ENCODE measurements around the gene CTRB2. TPM values are rescaled to one million over a fixed set of nuclear protein-coding genes. Genes with fewer than 3 reads are reported as not detected.

The CTRB2 gene
- total RNA-seq, result not detected

DNA sequence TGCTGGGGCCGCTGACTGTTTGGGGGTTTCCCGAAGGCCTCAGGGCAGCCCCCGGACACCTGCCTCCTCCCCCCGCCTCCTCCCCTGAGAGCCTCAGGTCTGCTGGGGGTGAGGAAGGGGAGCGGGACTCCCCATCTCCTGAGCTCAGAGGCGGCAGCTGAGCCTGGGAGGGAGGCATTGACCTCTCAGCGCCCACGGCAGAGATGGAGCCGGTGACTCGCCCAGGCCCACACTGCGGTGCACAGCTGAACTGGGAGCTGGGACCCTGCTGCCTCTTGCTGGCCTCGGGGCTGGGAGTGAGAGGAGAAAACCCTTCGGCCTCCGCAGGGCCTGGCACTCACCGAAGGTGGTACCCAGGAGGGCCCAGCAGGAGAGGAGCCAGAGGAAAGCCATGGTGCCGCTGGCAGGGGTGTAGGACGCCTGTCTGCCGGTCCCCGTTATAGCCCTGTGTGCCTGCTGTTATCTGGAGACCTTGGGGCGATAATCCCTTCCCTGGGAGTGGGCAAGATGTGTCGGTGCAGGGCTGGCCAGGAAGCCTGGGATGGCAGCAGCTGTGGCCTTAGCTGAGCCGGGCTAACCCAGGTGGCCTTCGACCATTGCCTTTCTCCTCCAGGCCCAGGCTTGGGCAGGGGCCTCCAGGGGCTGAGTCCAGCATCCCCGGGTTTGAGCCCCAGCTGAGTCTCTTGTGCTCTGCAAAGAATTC, at the start of gene CTRB2:
Gene CTRB2, minus strand, starts transcription at position 413 of the 703 bp plus-strand sequence. Its CDS starts 20 bp downstream, at position 393.
- Histone ChIP-seq H3K4me1 (no peaks in the 10 kb centered on the region), H3K4me3 (no peak within 1 kb of the TSS), H3K27ac (no peak within 1 kb of the TSS), H3K9me3 (no peaks in the 10 kb centered on the region), H3K27me3 (no peaks in the 10 kb centered on the region), H3K36me3 (no peaks in the 10 kb centered on the region)
- DNase-seq (ENCODE audit: low spot score in 2 of 2), result no peak
- intact Hi-C loops (cut with DNase I), result loop anchor here (2.0 kb wide), 1 partner anchor 18 kb away; no protein-coding TSS in a partner anchor
- TF ChIP-seq, protein P1, sequence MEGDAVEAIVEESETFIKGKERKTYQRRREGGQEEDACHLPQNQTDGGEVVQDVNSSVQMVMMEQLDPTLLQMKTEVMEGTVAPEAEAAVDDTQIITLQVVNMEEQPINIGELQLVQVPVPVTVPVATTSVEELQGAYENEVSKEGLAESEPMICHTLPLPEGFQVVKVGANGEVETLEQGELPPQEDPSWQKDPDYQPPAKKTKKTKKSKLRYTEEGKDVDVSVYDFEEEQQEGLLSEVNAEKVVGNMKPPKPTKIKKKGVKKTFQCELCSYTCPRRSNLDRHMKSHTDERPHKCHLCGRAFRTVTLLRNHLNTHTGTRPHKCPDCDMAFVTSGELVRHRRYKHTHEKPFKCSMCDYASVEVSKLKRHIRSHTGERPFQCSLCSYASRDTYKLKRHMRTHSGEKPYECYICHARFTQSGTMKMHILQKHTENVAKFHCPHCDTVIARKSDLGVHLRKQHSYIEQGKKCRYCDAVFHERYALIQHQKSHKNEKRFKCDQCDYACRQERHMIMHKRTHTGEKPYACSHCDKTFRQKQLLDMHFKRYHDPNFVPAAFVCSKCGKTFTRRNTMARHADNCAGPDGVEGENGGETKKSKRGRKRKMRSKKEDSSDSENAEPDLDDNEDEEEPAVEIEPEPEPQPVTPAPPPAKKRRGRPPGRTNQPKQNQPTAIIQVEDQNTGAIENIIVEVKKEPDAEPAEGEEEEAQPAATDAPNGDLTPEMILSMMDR (IDR thresholded peaks at IDR 0.05), result no peak

DNA sequence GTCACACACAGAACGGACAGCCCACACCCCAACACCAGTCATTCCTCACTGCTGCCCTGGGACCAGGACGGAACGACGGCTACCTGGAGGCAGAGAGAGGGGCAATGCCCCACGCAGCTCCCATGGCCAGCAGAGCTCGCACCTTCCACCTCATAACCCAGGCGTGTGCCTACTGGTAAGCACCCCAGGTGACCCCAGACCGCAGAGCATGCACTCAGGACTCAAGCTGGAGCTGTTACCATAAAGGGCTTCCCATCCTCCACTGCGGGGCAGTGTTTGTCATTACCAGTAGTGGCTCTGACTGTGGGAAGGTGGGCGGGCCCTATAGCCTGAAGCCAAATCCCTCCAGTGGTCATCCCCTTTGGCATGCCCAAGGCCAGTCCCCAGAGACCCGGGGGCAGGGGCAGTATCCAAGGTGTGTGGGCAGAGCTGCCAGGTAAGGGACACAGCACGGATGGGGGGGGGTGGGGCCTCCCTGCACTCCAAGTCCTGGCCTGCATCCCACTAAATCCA, 49.2 kb upstream of the CTRB2 start:
- no peaks in the 10 kb centered on the region for H3K9me3 ChIP-seq
- TF ChIP-seq, protein P1 (IDR thresholded peaks at IDR 0.05), result no peak
- no peaks in the 10 kb centered on the region for H3K27me3 ChIP-seq
- intact Hi-C loops (cut with DNase I), result no loop called here
- DNase-seq (ENCODE audit: low spot score in 2 of 2), result peak in 1 of 2 donors; percentile 86
- H3K27ac ChIP-seq, result peak overlapping the region; percentile 83 to 94
- H3K36me3 ChIP-seq, result no peaks in the 10 kb centered on the region
- H3K4me3 ChIP-seq, result peak overlapping the region in 1 of 2 donors; percentile 41
- peaks cover 55 to 87% of the 10 kb centered on the region in 2 donors for H3K4me1 ChIP-seq

DNA sequence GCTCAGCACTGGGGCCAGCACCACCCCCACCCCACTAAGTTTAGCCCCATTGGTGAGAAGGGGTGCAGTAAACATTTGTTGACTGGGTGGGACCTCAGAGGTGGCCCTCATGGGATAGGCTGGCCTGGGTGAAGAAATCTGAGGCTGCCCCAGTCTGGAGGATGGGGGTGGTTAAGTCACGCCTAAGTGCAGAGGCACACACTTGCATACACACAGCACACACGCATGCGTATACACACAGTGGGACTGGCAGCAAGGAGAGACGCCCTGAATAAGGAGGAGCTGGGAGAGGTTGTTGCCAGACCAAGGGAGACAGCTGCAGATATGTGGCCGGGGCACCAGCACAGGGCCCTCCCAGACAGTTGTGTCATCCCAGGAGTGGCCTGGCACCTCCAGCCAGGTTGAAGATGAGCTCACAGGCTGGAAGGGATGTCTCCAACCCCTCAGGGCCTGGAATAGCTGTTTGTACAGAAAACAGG, 47.4 kb upstream of the CTRB2 start:
- Histone ChIP-seq H3K4me1 (peaks cover 57 to 78% of the 10 kb centered on the region in 2 donors), H3K36me3 (no peaks in the 10 kb centered on the region)
- peak in 1 of 2 donors; percentile 69 for DNase-seq (ENCODE audit: low spot score in 2 of 2)

DNA sequence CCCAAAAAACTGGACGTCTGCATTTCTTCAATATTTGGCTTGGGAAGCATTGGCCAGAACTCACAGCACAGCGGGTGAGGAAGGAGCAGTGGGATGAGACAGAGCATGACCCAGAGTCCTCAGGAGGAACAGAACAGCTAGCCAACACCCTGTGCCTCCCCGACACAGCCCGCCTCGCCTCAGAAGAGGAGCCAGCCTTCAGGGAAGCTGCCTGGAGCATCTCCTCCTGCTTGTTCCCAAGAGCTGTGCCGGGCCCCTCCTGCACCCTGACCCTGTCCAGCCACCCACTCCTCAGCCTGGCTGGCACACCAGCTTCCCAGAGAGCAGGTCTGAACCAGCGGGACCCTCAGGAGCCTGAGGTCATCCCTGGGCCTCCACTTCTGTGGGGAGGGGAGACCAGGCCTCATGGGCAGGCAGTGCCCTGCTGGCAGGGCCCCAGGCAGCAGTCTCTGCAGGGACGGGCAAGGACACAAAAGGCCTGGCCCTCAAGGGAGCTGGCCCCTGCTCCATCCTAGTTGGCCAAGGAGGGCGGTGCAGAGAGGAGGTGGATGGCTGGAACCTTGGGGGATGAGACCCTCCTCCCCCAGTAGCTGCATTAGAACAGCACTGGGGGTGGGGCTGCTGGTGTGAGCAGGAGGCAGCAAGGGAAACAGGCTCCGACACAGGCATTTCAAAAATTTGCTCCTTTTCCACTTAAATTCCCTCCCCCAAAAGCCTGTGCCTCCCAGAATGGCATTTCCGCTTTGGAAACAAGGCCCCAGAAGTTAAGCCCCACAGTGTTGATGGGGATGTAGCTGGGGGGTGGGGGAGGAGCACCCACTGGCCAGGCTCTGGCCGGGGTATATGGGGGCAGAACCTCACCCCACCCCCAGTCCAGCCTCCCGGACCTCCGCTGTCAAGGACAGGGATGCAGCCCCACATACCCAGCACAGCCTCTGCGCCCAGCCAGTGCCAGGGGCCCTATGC, 46.3 kb upstream of the CTRB2 start:
- intact Hi-C loops (cut with DNase I), result loop anchor here (5.0 kb wide), 1 partner anchor 134 kb away; no protein-coding TSS in a partner anchor
- Histone ChIP-seq H3K4me3 (peak overlapping the region in 1 of 2 donors; percentile 69), H3K9me3 (no peaks in the 10 kb centered on the region), H3K27ac (peak overlapping the region; percentile 83 to 94), H3K36me3 (no peaks in the 10 kb centered on the region), H3K4me1 (peaks cover 63 to 81% of the 10 kb centered on the region in 2 donors), H3K27me3 (no peaks in the 10 kb centered on the region)
- peak in 1 of 2 donors; percentile 76 for DNase-seq (ENCODE audit: low spot score in 2 of 2)
- TF ChIP-seq, protein P1 (IDR thresholded peaks at IDR 0.05), result no peak

More for the DNA sequence above, 47.4 kb upstream of the CTRB2 start:
- Histone ChIP-seq H3K27me3 (no peaks in the 10 kb centered on the region), H3K4me3 (no peak overlapping the region), H3K9me3 (no peaks in the 10 kb centered on the region), H3K27ac (peak overlapping the region; percentile 83 to 94)
- TF ChIP-seq, protein P1 (IDR thresholded peaks at IDR 0.05), result no peak
- intact Hi-C loops (cut with DNase I), result loop anchor here (5.0 kb wide), 1 partner anchor 133 kb away; no protein-coding TSS in a partner anchor
